H54 (cell line): Measurements from ENCODE around the gene GALNT17.

ENCODE experiments used
- DNase-seq: peaks from one replicate; pipeline ENCODE4 v3.0.0; 2011; ENCODE audit warnings: low spot score, mixed read lengths; ENCODE audit not compliant: insufficient read length
- FAIRE-seq: peaks from 3 replicates; lab custom pipeline; 2011; peaks lifted over from hg19 to GRCh38; lab: Jason Lieb, UNC
- POLR2A ChIP-seq: IDR thresholded peaks from 2 replicates; pipeline ENCODE4 v1.6.1; 2011; ENCODE audit warnings: low read depth, mild to moderate bottlenecking, low read length

GALNT17 gene

GRCh38 chr7:71682181-71682580, 550.2 kb downstream of the GALNT17 start:
- no peak for TF ChIP-seq POLR2A
- FAIRE-seq (no peak), DNase-seq (no peak)

- no peak for TF ChIP-seq POLR2A
- no peak for FAIRE-seq
Measured at GRCh38 chr7:71682841-71683781, 551.2 kb downstream of the GALNT17 start.

GRCh38 chr7:71687286-71687685, 555.3 kb downstream of the GALNT17 start:
- FAIRE-seq, result no peak
- TF ChIP-seq POLR2A, result no peak

More at GRCh38 chr7:71682841-71683781, 551.2 kb downstream of the GALNT17 start:
- no peak for DNase-seq

GRCh38 chr7:71687831-71688599, 556.1 kb downstream of the GALNT17 start:
- TF ChIP-seq POLR2A, result no peak
- DNase-seq (no peak), FAIRE-seq (no peak)

More at GRCh38 chr7:71687286-71687685, 555.3 kb downstream of the GALNT17 start:
- DNase-seq, result no peak

GRCh38 chr7:71691538-71691937, 559.6 kb downstream of the GALNT17 start:
- no peak for DNase-seq
- FAIRE-seq, result no peak

GRCh38 chr7:71694665-71695064, 562.7 kb downstream of the GALNT17 start:
- DNase-seq (no peak), FAIRE-seq (no peak)
- no peak for TF ChIP-seq POLR2A

More at GRCh38 chr7:71691538-71691937, 559.6 kb downstream of the GALNT17 start:
- no peak for TF ChIP-seq POLR2A

GRCh38 chr7:71695186-71695585, 563.2 kb downstream of the GALNT17 start:
- DNase-seq (no peak), FAIRE-seq (no peak)
- TF ChIP-seq POLR2A, result no peak

- FAIRE-seq, result no peak
- TF ChIP-seq POLR2A, result no peak
- no peak for DNase-seq
Measured at GRCh38 chr7:71696511-71696910, 564.6 kb downstream of the GALNT17 start.

GRCh38 chr7:71697400-71697799, 565.5 kb downstream of the GALNT17 start:
- no peak for TF ChIP-seq POLR2A
- no peak for FAIRE-seq

GRCh38 chr7:71705217-71705616, 573.3 kb downstream of the GALNT17 start:
- FAIRE-seq, result no peak
- no peak for DNase-seq

More at GRCh38 chr7:71697400-71697799, 565.5 kb downstream of the GALNT17 start:
- DNase-seq, result no peak

GRCh38 chr7:71705901-71706596, 574.1 kb downstream of the GALNT17 start:
- FAIRE-seq, result no peak
- no peak for TF ChIP-seq POLR2A

More at GRCh38 chr7:71705217-71705616, 573.3 kb downstream of the GALNT17 start:
- TF ChIP-seq POLR2A, result no peak

GRCh38 chr7:71706597-71706975, 574.6 kb downstream of the GALNT17 start:
- TF ChIP-seq POLR2A, result no peak
- DNase-seq (no peak), FAIRE-seq (no peak)

More at GRCh38 chr7:71705901-71706596, 574.1 kb downstream of the GALNT17 start:
- no peak for DNase-seq

GRCh38 chr7:71707041-71707440, 575.1 kb downstream of the GALNT17 start:
- FAIRE-seq (no peak), DNase-seq (no peak)
- no peak for TF ChIP-seq POLR2A
